CD4-positive, alpha-beta T cell (primary cell): ENCODE results near the gene IL2RG. TPM values are rescaled to one million over a fixed set of nuclear protein-coding genes. Genes with fewer than 3 reads are reported as not detected.

Source experiments
- ATAC-seq: fragments of 200-7000 bp; cut with Tn5 transposase; one replicate; pipeline ENCODE4 v1.10.0; 2022; ENCODE audit warnings: mild to moderate bottlenecking; ENCODE audit not compliant: poor library complexity
- CTCF ChIA-PET: fragments of 350-600 bp; sonication (Branson Sonifier 250); formaldehyde crosslinking; loops from one replicate; lab custom pipeline; 2021; ENCODE audit warnings: antibody characterized with exemption, inconsistent platforms; lab: Charles Lee
- POLR2A ChIA-PET: fragments of 350-600 bp; sonication (Branson Sonifier 250); formaldehyde crosslinking; loops from one replicate; lab custom pipeline; 2021; ENCODE audit warnings: antibody characterized with exemption, inconsistent platforms; lab: Charles Lee
- DNase-seq, 14 experiments: peaks; one replicate each; pipeline ENCODE4 v3.0.0-alpha.2; 2013 to 2020; ENCODE audit warnings: mixed read lengths in 2 of 14
- H3K27ac ChIP-seq, 2 donors: one replicate each; pipeline versions ENCODE4 v1.5.1 to v1.7.0; 2013; ENCODE audit warnings: low read length in 2 of 2, low read depth in 1 of 2, mild to moderate bottlenecking in 1 of 2
- H3K27me3 ChIP-seq, 2 experiments: 1 replicate in 1 of 2; 2 replicates in 1 of 2; pipeline versions ENCODE4 v1.6.1 to v1.7.0; 2013; ENCODE audit warnings: low read length in 2 of 2, control low read depth in 1 of 2, mild to moderate bottlenecking in 1 of 2, moderate library complexity in 1 of 2; ENCODE audit not compliant: insufficient read depth in 2 of 2, control insufficient read depth in 1 of 2
- H3K36me3 ChIP-seq: one replicate; pipeline ENCODE4 v1.6.1; 2013; ENCODE audit warnings: low read length, control low read depth; ENCODE audit not compliant: insufficient read depth
- H3K4me1 ChIP-seq: one replicate; pipeline ENCODE4 v1.6.1; 2013; ENCODE audit warnings: low read length, control low read depth; ENCODE audit not compliant: insufficient read depth
- H3K4me3 ChIP-seq: one replicate; pipeline ENCODE4 v1.5.1; 2013; ENCODE audit warnings: mild to moderate bottlenecking, low read length, moderate library complexity
- H3K9me3 ChIP-seq, 2 experiments: 1 replicate in 1 of 2; 2 replicates in 1 of 2; pipeline versions ENCODE4 v1.6.1 to v1.7.0; 2013; ENCODE audit warnings: low read length in 2 of 2, mild to moderate bottlenecking in 2 of 2, control low read depth in 1 of 2, moderate library complexity in 1 of 2; ENCODE audit not compliant: control insufficient read depth in 1 of 2, insufficient read depth in 1 of 2
- H3K27ac Mint-ChIP-seq: one replicate; pipeline ENCODE4 v1.8.0; 2020; ENCODE audit warnings: mixed read lengths
- H3K27me3 Mint-ChIP-seq: one replicate; pipeline ENCODE4 v1.8.0; 2021; ENCODE audit warnings: mixed read lengths
- H3K36me3 Mint-ChIP-seq: one replicate; pipeline ENCODE4 v1.8.0; 2021; ENCODE audit warnings: low read depth, mixed read lengths
- H3K4me1 Mint-ChIP-seq: one replicate; pipeline ENCODE4 v1.8.0; 2021; ENCODE audit warnings: low read depth, mixed read lengths
- H3K4me3 Mint-ChIP-seq: one replicate; pipeline ENCODE4 v1.8.0; 2020; ENCODE audit warnings: mild to moderate bottlenecking, mixed read lengths
- H3K9me3 Mint-ChIP-seq: one replicate; pipeline ENCODE4 v1.8.0; 2020; ENCODE audit warnings: mixed read lengths
- CTCF ChIP-seq: fragments of 200-600 bp; IDR thresholded peaks from one replicate; pipeline ENCODE4 v1.8.0; 2022; ENCODE audit warnings: antibody characterized with exemption, mild to moderate bottlenecking
- intact Hi-C, 2 experiments: fragments of 100-400 bp; cut with DNase I in 1 of 2; cut with micrococcal nuclease in 1 of 2; formaldehyde crosslinking; loops; one replicate each; pipeline versions ENCODE4 v1.15.1 to v1.9.0; 2023 to 2025; cut with DNase I, micrococcal nuclease
- total RNA-seq, 174 experiments: library from RNA in 2 of 174; stranded (reverse) in 2 of 174; gene quantifications; one replicate each; pipeline ENCODE4 v1.2.3 and lab custom pipeline; 2021 to 2026

IL2RG gene
- total RNA-seq, 2 experiments from 2014 or later, result 213 to 225 TPM

- Histone ChIP-seq H3K9me3 (no peaks in the 10 kb centered on the region), H3K36me3 (peaks cover 41% of the 10 kb centered on the region), H3K4me1 (peaks cover 33% of the 10 kb centered on the region), H3K27me3 (no peaks in the 10 kb centered on the region), H3K4me3 (peak overlapping the region; percentile 83), H3K27ac (peak overlapping the region in 1 of 2 donors; percentile 86)
- ChIA-PET CTCF (interaction anchor here (1.0 to 2.3 kb wide), 3 partner anchors 10 to 20 kb away, joined by 4 to 10 read pairs (median 4); no protein-coding TSS in a partner anchor), POLR2A (interaction anchor here (1.1 to 4.4 kb wide), 12 partner anchors 8 to 414 kb away, joined by 3 to 73 read pairs (median 12); partner anchors contain the start of genes CXorf65, FOXO4, IL2RG and OGT)
- no peaks in the 10 kb centered on the region for H3K27me3 Mint-ChIP-seq
- intact Hi-C loops, result no loop called here
- ATAC-seq, result peak; percentile 18
- H3K36me3 Mint-ChIP-seq, result peaks cover 41% of the 10 kb centered on the region
- DNase-seq, result no peak
- TF ChIP-seq CTCF, result no peak
- H3K27ac Mint-ChIP-seq, result peak overlapping the region; percentile 94
- peaks cover 33% of the 10 kb centered on the region for H3K4me1 Mint-ChIP-seq
- peak overlapping the region; percentile 93 for H3K4me3 Mint-ChIP-seq
- H3K9me3 Mint-ChIP-seq, result no peaks in the 10 kb centered on the region
Observed at GRCh38 chrX:71118985-71119535, 7.7 kb upstream of the IL2RG start.

GRCh38 chrX:71118032-71118984 is 6.9 kb upstream of the IL2RG start, which contains the start of gene MED12:
MED12 (plus strand) TSS chrX:71118596; CDS start chrX:71118755, 159 bp downstream.
- H3K27ac ChIP-seq, result peak within 1 kb of the TSS; percentile 77 to 86
- POLR2A ChIA-PET, result interaction anchor here (1.0 to 4.4 kb wide), 13 partner anchors 8 to 414 kb away, joined by 3 to 73 read pairs (median 9); partner anchors contain the start of genes CXorf65, FOXO4, IL2RG and NONO
- intact Hi-C loops, result no loop called here
- peak; percentile 63 to 89 (median 76) for DNase-seq
- peak; percentile 95 for ATAC-seq
- Mint-ChIP-seq H3K4me1 (peaks cover 36% of the 10 kb centered on the region), H3K36me3 (peaks cover 34% of the 10 kb centered on the region), H3K9me3 (no peaks in the 10 kb centered on the region), H3K27me3 (no peaks in the 10 kb centered on the region), H3K4me3 (peak within 1 kb of the TSS; percentile 93), H3K27ac (peak within 1 kb of the TSS; percentile 94)
- H3K4me3 ChIP-seq, result peak within 1 kb of the TSS; percentile 83
- no peaks in the 10 kb centered on the region for H3K9me3 ChIP-seq
- no peaks in the 10 kb centered on the region for H3K27me3 ChIP-seq
- no peak for TF ChIP-seq CTCF
- H3K36me3 ChIP-seq, result peaks cover 33% of the 10 kb centered on the region
- H3K4me1 ChIP-seq, result peaks cover 40% of the 10 kb centered on the region
- CTCF ChIA-PET, result interaction anchor here (1.0 to 2.3 kb wide), 3 partner anchors 10 to 19 kb away, joined by 4 to 10 read pairs (median 4); no protein-coding TSS in a partner anchor

GRCh38 chrX:71117358-71117757 is 6.0 kb upstream of the IL2RG start:
- ChIA-PET POLR2A (interaction anchor here (1.0 to 4.4 kb wide), 6 partner anchors 12 to 249 kb away, joined by 3 to 73 read pairs (median 21); partner anchors contain the start of genes CXorf65, FOXO4, NONO and TAF1), CTCF (interaction anchor here (1.6 to 2.3 kb wide), 2 partner anchors 11 to 18 kb away, joined by 4 to 10 read pairs; no protein-coding TSS in a partner anchor)
- Histone ChIP-seq H3K27ac (peak overlapping the region; percentile 40 to 86), H3K4me3 (peak overlapping the region; percentile 83), H3K4me1 (peaks cover 48% of the 10 kb centered on the region), H3K36me3 (peaks cover 24% of the 10 kb centered on the region), H3K27me3 (no peaks in the 10 kb centered on the region), H3K9me3 (no peaks in the 10 kb centered on the region)
- Mint-ChIP-seq H3K36me3 (peaks cover 25% of the 10 kb centered on the region), H3K27ac (peak overlapping the region; percentile 94), H3K4me3 (peak overlapping the region; percentile 45), H3K9me3 (no peaks in the 10 kb centered on the region), H3K27me3 (no peaks in the 10 kb centered on the region), H3K4me1 (peaks cover 42% of the 10 kb centered on the region)
- ATAC-seq (no peak), DNase-seq (no peak)
- no peak for TF ChIP-seq CTCF
- intact Hi-C loops, result no loop called here
